GOT3 (cell line): ENCODE measurements around the gene MAP4K5.

Experiments used
- DNase-seq: peaks from one replicate; lab custom pipeline; 2025; ENCODE audit warnings: mixed read lengths; lab: John Stamatoyannopoulos, UW

Gene MAP4K5

GRCh38 chr14:50476134-50476533 is 56.2 kb downstream of the MAP4K5 start:
- no peak for DNase-seq

GRCh38 chr14:50475460-50475859 is 56.9 kb downstream of the MAP4K5 start:
- DNase-seq, result no peak

DNA sequence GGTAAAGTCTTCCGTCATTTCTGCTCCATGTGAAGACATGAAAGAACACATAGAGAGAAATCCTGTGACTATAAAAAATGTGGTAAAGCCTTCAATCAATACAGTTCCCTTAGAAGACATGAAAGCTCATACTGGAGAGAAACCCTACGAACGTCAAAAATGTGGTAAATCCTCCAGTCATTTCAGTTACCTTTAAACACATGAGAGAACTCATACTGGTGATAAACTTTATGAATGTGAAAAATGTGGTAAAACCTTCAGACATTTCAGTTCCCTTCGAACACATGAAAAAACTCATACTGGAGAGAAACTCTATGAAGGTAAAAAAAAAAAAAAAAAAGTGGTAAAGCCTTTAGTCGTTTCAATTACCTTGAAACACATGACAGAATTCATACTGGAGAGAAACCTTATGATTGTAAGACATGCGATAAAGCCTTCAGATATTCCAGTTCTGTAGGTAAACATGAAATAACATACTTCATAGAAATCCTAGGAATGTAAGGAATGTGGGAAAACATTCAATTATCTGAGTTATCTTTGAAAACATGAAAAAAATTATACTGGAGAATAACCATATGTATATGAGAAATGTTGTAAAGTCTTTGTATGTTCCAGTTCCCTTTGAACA is 60.4 kb downstream of the MAP4K5 start:
- DNase-seq, result no peak

DNA sequence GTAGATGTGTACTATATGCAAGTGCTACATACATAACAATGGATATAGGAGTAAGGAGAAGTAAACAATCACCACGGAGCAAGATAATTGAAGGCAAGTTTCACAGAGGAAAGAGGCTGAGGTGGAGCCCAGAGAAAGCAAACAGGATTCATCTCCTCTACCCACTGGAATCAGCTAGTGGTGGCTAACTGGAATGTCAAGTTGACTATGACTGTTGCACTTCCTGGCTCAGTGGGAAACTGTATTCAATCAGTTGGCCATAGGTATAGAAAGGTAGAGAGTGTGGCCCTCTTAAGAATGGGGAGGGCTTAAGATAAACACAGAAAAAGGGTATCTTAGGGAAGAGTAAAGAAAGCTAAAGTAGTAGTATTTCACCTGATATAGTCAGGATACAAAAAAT is 62.4 kb downstream of the MAP4K5 start:
- no peak for DNase-seq

- no peak for DNase-seq
Measured at GRCh38 chr14:50462111-50462510, 70.3 kb downstream of the MAP4K5 start.

- DNase-seq, result no peak
Measured at GRCh38 chr14:50453869-50454268, 78.5 kb downstream of the MAP4K5 start.

GRCh38 chr14:50452979-50453705 is 79.2 kb downstream of the MAP4K5 start:
- DNase-seq, result no peak

GRCh38 chr14:50452296-50452695 is 80.1 kb downstream of the MAP4K5 start:
- DNase-seq, result no peak

DNA sequence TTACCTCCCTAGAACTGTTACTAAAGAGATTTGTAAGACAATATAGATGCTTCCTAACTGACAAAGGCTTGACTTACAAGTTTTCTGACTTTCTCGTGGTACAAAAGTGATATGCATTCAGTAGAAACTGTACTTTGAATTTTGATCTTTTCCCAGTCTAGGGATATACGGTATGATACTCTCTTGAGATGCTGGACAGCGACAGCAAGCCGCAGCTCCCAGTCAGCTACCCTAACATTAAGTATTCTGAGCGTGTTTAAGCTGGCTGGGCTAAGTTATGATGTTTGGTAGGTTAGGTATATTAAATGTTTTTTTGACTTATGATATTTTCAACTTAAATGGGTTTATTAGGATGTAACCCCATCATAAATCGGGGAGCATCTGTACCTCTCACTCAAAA is 80.5 kb downstream of the MAP4K5 start:
- DNase-seq, result no peak

- DNase-seq, result no peak
Measured at GRCh38 chr14:50447461-50447860, 84.9 kb downstream of the MAP4K5 start.

DNA sequence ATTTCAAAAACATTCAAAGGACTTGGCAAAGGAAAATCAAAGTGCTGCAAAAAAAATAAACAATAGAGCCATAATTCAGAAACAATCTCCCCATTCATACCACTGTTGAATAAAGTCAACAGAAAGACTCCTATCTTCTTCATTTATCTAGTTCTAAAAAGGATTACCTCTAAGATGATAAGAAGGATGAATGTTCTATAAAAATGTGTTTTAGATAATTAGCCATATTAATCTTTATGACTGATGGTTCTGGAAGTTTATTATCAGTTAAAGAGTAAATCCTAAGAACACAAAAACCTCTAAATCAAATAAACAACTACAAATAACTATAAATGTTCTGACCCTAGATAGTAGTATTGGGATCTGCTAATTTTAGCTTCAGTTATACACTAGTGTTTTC is 97.8 kb downstream of the MAP4K5 start:
- no peak for DNase-seq

- no peak for DNase-seq
Measured at GRCh38 chr14:50432131-50432530, 100.2 kb downstream of the MAP4K5 start.

DNA sequence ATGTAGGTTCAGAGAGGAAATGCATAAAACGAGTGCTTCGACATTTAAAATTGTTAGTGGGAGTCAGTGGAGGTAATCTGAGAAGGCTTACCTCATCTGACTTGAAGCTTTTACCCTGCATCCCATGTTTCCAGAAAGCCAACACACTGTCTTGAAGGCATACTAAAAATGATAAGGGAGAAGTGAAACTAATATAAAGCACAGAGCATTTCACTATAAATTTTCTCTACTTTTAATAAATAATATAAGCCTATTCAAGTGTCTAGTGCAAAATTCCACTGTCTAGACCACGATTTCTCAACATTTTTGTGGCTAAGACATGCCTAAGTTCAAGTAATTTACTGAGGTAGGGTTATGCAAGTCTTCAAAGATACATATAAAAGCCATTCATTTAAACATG is 106.6 kb downstream of the MAP4K5 start:
- no peak for DNase-seq

DNA sequence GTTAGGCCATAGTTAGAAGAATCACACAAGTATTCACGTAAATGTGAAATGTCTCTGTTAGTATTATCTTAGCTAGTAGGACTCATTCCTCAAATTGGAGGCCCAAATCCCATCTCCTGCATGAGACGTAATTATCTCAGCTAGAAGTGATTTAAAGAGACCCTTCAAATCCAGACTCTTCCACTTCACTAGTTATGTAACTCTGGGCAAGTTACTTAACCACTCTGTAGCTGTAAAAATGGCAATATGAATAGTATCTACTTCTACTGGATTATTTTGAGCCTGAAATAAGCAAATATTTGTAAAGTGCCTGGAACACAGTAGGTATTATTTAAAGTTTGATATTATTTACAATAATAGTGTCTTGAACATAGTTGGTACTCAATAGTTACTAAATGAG is 107.3 kb downstream of the MAP4K5 start:
- no peak for DNase-seq

GRCh38 chr14:50423529-50423928 is 108.8 kb downstream of the MAP4K5 start:
- DNase-seq, result no peak

GRCh38 chr14:50421499-50421898 is 110.9 kb downstream of the MAP4K5 start:
- DNase-seq, result no peak

GRCh38 chr14:50417853-50418252 is 114.5 kb downstream of the MAP4K5 start:
- no peak for DNase-seq

DNA sequence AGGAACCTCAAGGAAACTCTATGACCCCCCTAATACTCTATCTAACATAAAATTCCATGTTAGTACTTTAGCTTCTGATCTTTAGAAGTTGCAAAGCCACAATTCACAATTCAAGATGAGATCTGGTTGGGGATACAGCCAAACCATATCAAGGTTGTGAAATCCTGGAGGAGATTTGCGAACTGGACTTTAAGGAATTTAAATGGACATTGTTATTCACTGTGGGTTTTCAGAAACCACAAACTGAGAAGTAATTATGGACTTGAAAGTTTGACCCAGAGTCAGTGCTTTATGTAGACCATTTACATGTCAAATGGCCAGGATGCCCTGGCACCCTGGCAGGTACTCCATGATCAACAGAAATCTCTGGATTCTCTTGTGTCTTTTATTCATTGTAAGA is 121.4 kb downstream of the MAP4K5 start:
- no peak for DNase-seq

GRCh38 chr14:50410071-50410470 is 122.3 kb downstream of the MAP4K5 start:
- no peak for DNase-seq

DNA sequence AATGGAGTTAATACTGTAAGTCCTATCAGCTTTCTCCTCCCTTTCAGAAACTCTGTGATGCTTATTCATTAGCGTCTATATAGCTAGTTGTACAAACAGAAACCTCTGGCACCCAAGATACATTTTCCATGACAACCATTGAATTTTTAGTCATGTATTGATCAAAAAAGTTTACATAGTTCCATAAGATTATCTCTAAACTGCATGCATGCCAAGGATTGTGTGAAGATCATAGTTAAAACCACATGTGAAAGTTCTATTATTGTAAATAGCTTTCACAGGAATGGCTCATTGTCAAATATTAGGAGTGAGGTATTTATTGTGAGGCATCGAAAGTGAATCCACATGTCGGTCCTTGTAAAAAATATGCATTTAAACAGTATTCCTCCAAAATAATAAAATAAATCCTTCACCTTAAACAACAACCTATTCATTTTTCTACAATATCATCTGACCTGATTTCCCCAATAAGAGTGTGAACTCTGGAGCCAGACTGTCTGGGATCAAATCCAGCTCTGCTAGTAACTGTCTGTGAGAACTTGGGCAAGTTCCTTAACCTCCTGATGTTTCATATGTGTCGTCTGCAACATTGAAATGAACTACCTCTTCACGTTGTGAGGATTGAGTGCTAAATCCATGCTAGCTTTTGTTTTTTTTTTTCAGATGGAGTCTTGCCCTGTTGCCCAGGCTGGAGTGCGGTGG is 125.1 kb downstream of the MAP4K5 start:
- no peak for DNase-seq

- no peak for DNase-seq
Measured at GRCh38 chr14:50403419-50403818, 128.9 kb downstream of the MAP4K5 start.

GRCh38 chr14:50402965-50403364 is 129.4 kb downstream of the MAP4K5 start:
- no peak for DNase-seq

GRCh38 chr14:50400461-50400860 is 131.9 kb downstream of the MAP4K5 start:
- DNase-seq, result no peak
